IMR-90 (cell line): ENCODE results near the gene FAM89B. TPM values are rescaled to one million over a fixed set of nuclear protein-coding genes. Genes with fewer than 3 reads are reported as not detected.

Source experiments
- ATAC-seq: fragments of 200-7000 bp; cut with Tn5 transposase; 2 replicates; pipeline ENCODE4 v1.9.1; 2020; ENCODE audit warnings: low read depth, mild to moderate bottlenecking, moderate library complexity
- BruUV-seq: library from RNA; stranded (reverse); fragments of 400-500 nt; replicated peaks from 2 replicates; lab custom pipeline; 2021; lab: Mats Ljungman, UMichigan
- CTCF ChIA-PET: fragments of 300-600 bp; formaldehyde crosslinking; extraction: SDS; loops from one replicate; lab custom pipeline; 2021; ENCODE audit warnings: antibody characterized with exemption; lab: Yijun Ruan, JAX
- POLR2A ChIA-PET: fragments of 300-600 bp; sonication (Branson Sonifier 250); formaldehyde crosslinking; loops from one replicate; lab custom pipeline; 2022; ENCODE audit warnings: antibody characterized with exemption; ENCODE audit not compliant: unreplicated experiment; lab: Charles Lee
- DNase-seq: peaks from one replicate; pipeline ENCODE4 v3.0.0; 2013
- H2AFZ ChIP-seq: replicated peaks from 2 replicates; pipeline ENCODE3; 2013; ENCODE audit warnings: low read length, mild to moderate bottlenecking; ENCODE audit not compliant: poor library complexity
- H2AK5ac ChIP-seq: 2 replicates; pipeline ENCODE4 v1.6.1; 2013; ENCODE audit warnings: low read depth, low read length, inconsistent platforms
- H2AK9ac ChIP-seq: replicated peaks from 2 replicates; pipeline ENCODE3; 2013; ENCODE audit warnings: mild to moderate bottlenecking, low read depth, low read length, moderate library complexity; ENCODE audit not compliant: poor library complexity
- H2BK120ac ChIP-seq: 2 replicates; pipeline ENCODE4 v1.6.1; 2013; ENCODE audit warnings: low read depth, low read length, inconsistent platforms
- H2BK15ac ChIP-seq: 3 replicates; pipeline ENCODE4 v1.6.1; 2013; ENCODE audit warnings: low read depth, low read length, inconsistent platforms
- H2BK20ac ChIP-seq: 2 replicates; pipeline ENCODE4 v1.6.1; 2013; ENCODE audit warnings: low read depth, mild to moderate bottlenecking, inconsistent platforms, low read length, moderate library complexity
- H2BK5ac ChIP-seq: 2 replicates; pipeline ENCODE4 v1.6.1; 2013; ENCODE audit warnings: mild to moderate bottlenecking, low read depth, low read length, inconsistent platforms; ENCODE audit not compliant: poor library complexity, severe bottlenecking
- H3K14ac ChIP-seq: replicated peaks from 2 replicates; pipeline ENCODE4 v1.6.1; 2013; ENCODE audit warnings: low read depth, low read length, inconsistent platforms
- H3K18ac ChIP-seq: 2 replicates; pipeline ENCODE4 v1.6.1; 2013; ENCODE audit warnings: low read depth, low read length, control low read depth
- H3K23ac ChIP-seq: 2 replicates; pipeline ENCODE4 v1.6.1; 2013; ENCODE audit warnings: low read depth, low read length, inconsistent platforms
- H3K27ac ChIP-seq: 2 replicates; pipeline ENCODE4 v1.5.1; 2013; ENCODE audit warnings: mild to moderate bottlenecking, control low read depth, low read length; ENCODE audit not compliant: insufficient read depth
- H3K27me3 ChIP-seq: 2 replicates; pipeline ENCODE4 v1.6.1; 2013; ENCODE audit warnings: low read length; ENCODE audit not compliant: control insufficient read depth, insufficient read depth
- H3K36me3 ChIP-seq: 2 replicates; pipeline ENCODE4 v1.6.1; 2013; ENCODE audit warnings: low read length, mixed read lengths; ENCODE audit not compliant: control insufficient read depth, insufficient read depth
- H3K4ac ChIP-seq: 2 replicates; pipeline ENCODE4 v1.6.1; 2013; ENCODE audit warnings: low read depth, low read length, inconsistent platforms
- H3K4me1 ChIP-seq: 2 replicates; pipeline ENCODE4 v1.6.1; 2013; ENCODE audit warnings: low read length, mixed read lengths; ENCODE audit not compliant: control insufficient read depth, insufficient read depth
- H3K4me2 ChIP-seq: 2 replicates; pipeline ENCODE4 v1.6.1; 2013; ENCODE audit warnings: low read depth, mild to moderate bottlenecking, control low read depth, low read length, moderate library complexity
- H3K4me3 ChIP-seq: 2 replicates; pipeline ENCODE4 v1.5.1; 2013; ENCODE audit warnings: low read depth, mild to moderate bottlenecking, control low read depth, low read length, moderate library complexity; ENCODE audit not compliant: insufficient read depth
- H3K56ac ChIP-seq: 2 replicates; pipeline ENCODE4 v1.6.1; 2013; ENCODE audit warnings: low read length, inconsistent platforms; ENCODE audit not compliant: insufficient read depth; ENCODE audit errors: extremely low read depth
- H3K79me1 ChIP-seq, 2 experiments: 2 replicates each; pipeline ENCODE4 v1.6.1; 2013; ENCODE audit warnings: low read length in 2 of 2, inconsistent platforms in 1 of 2, low read depth in 1 of 2
- H3K9ac ChIP-seq: 2 replicates; pipeline ENCODE4 v1.6.1; 2013; ENCODE audit warnings: low read depth, low read length, control low read depth
- H3K9me1 ChIP-seq: 2 replicates; pipeline ENCODE4 v1.6.1; 2013; ENCODE audit warnings: low read length, inconsistent platforms; ENCODE audit not compliant: insufficient read depth
- H3K9me3 ChIP-seq: 2 replicates; pipeline ENCODE4 v1.6.1; 2013; ENCODE audit warnings: low read length; ENCODE audit not compliant: control insufficient read depth, insufficient read depth
- H4K20me1 ChIP-seq: 2 replicates; pipeline ENCODE4 v1.6.1; 2013; ENCODE audit warnings: low read length, inconsistent platforms; ENCODE audit not compliant: insufficient read depth
- H4K5ac ChIP-seq: 2 replicates; pipeline ENCODE4 v1.6.1; 2013; ENCODE audit warnings: mild to moderate bottlenecking, low read depth, low read length, control low read depth
- H4K8ac ChIP-seq, 2 experiments: 2 replicates each; pipeline ENCODE4 v1.6.1; 2013; ENCODE audit warnings: low read depth in 2 of 2, low read length in 2 of 2, control low read depth in 1 of 2, inconsistent platforms in 1 of 2
- H4K91ac ChIP-seq: 2 replicates; pipeline ENCODE4 v1.6.1; 2013; ENCODE audit warnings: low read depth, low read length, inconsistent platforms; ENCODE audit not compliant: insufficient read depth
- CTCF ChIP-seq: conservative IDR thresholded peaks from 2 replicates; pipeline ENCODE4 v1.5.1; 2012; ENCODE audit warnings: mild to moderate bottlenecking, low read depth, low read length, improper control_type of control experiment
- WGBS, 2 experiments: methylation state at CpG; one replicate each; pipeline versions ENCODE4 v1.1.5 to v1.1.7; 2013; ENCODE audit warnings: missing lambda C conversion rate in 2 of 2; ENCODE audit not compliant: insufficient read length in 1 of 2; ENCODE audit errors: extremely low coverage in 2 of 2; 5-methylcytosine and 5-hydroxymethylcytosine counted together
- dilution Hi-C: fragments of 300-500 bp; cut with HindIII; formaldehyde crosslinking; loops from one replicate; pipeline ENCODE4 v1.14.3; 2018; ENCODE audit warnings: low sequenced_read_pairs; ENCODE audit not compliant: unreplicated experiment
- in situ Hi-C: fragments of 300-500 bp; cut with MboI; formaldehyde crosslinking; loops from 3 replicates; pipeline ENCODE4 v1.14.3; 2019; ENCODE audit warnings: low sequenced_read_pairs, inconsistent platforms, mixed read lengths
- intact Hi-C: fragments of 100-400 bp; cut with micrococcal nuclease; formaldehyde crosslinking; loops from 2 replicates; pipeline ENCODE4 v1.10.0; 2022
- polyA plus RNA-seq, 3 experiments: library from polyadenylated mRNA; depleted of rRNA; stranded (reverse); fragments of >200 nt; gene quantifications; 2 replicates each; pipeline ENCODE4 v1.2.3, GENCODE V29; 2012; ENCODE audit warnings: low replicate concordance in 1 of 3
- total RNA-seq: library from RNA; depleted of rRNA; stranded (reverse); fragments of >200 nt; gene quantifications from 2 replicates; pipeline ENCODE4 v1.2.3, GENCODE V29; 2012
- TF ChIP-seq, protein P1 (sequence below): fragments of 150-350 bp; IDR thresholded peaks from 2 replicates; pipeline ENCODE4 v1.6.1; 2017; ENCODE audit warnings: mild to moderate bottlenecking, antibody characterized with exemption, low read length, low read depth

The FAM89B gene
- total and polyA plus RNA-seq, 2 of the 4 experiments (the other 2 are of a cell fraction), result 12.0 to 65.5 TPM

DNA sequence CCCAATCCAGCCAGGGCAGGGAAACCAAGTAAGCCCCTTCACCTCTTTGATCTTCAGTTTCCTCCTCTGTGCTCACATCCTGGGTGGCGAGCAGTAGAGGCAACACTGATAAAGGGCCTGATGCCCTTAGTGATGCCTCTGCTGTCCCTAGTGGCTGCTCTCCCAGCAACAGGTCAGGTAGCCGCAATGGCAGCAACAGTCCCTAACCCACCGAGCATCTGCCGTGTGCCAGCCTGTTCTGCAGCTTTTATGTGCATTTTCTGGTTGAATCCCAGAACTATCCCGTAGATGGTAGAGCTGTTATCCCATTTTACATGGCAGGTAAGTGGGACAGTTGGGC is 42.2 kb upstream of the FAM89B start:
- no peak overlapping the region for H2BK5ac ChIP-seq
- no peak overlapping the region for H4K91ac ChIP-seq
- H2AK5ac ChIP-seq, result no peak overlapping the region
- H3K23ac ChIP-seq, result no peak overlapping the region
- ChIA-PET POLR2A (no interaction called here), CTCF (interaction anchor here (0.6 to 1.0 kb wide), 2 partner anchors 40 to 61 kb away, joined by 3 to 4 read pairs; partner anchors contain the start of gene ZNRD2)
- H4K5ac ChIP-seq, result no peak overlapping the region
- H3K4me1 ChIP-seq, result peaks cover 8% of the 10 kb centered on the region; the same call in 1 of the 2 replicates
- no peak overlapping the region for H2AFZ ChIP-seq
- no peak overlapping the region for H2BK120ac ChIP-seq
- intact Hi-C loops (no loop called here), dilution Hi-C loops (no loop called here), in situ Hi-C loops (no loop called here)
- H3K27me3 ChIP-seq, result no peaks in the 10 kb centered on the region
- peaks cover 32 to 77% of the 10 kb centered on the region in 2 experiments for H3K79me1 ChIP-seq
- H4K20me1 ChIP-seq, result peaks cover 56% of the 10 kb centered on the region
- H4K8ac ChIP-seq, result no peak overlapping the region
- H3K27ac ChIP-seq, result no peak overlapping the region
- no peak overlapping the region for H3K9ac ChIP-seq
- H3K56ac ChIP-seq, result no peak overlapping the region
- no peak overlapping the region for H2AK9ac ChIP-seq
- DNase-seq (no peak), ATAC-seq (no peak)
- peaks cover 72% of the 10 kb centered on the region for H3K36me3 ChIP-seq
- no peak overlapping the region for H3K4ac ChIP-seq
- BruUV-seq, result no TSS peak
- no peak overlapping the region for H3K4me3 ChIP-seq
- H3K9me1 ChIP-seq, result 0 out of 2 replicates have a peak, but pooled peaks cover 10% of the 10 kb centered on the region
- no peaks in the 10 kb centered on the region for H3K9me3 ChIP-seq
- no peak overlapping the region for H2BK15ac ChIP-seq
- no peak overlapping the region for H3K14ac ChIP-seq
- H2BK20ac ChIP-seq, result no peak overlapping the region
- no peak overlapping the region for H3K18ac ChIP-seq
- TF ChIP-seq, protein P1, sequence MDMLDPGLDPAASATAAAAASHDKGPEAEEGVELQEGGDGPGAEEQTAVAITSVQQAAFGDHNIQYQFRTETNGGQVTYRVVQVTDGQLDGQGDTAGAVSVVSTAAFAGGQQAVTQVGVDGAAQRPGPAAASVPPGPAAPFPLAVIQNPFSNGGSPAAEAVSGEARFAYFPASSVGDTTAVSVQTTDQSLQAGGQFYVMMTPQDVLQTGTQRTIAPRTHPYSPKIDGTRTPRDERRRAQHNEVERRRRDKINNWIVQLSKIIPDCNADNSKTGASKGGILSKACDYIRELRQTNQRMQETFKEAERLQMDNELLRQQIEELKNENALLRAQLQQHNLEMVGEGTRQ, result no peak
- peak; percentile 22; the same call in 1 of the 2 replicates for TF ChIP-seq CTCF
- H3K4me2 ChIP-seq, result no peak overlapping the region
- no CpG with 5 or more reads among the region's 5 CpGs for WGBS, 2 experiments
